ENCODE results near the gene MARCHF6.

The MARCHF6 gene

DNA sequence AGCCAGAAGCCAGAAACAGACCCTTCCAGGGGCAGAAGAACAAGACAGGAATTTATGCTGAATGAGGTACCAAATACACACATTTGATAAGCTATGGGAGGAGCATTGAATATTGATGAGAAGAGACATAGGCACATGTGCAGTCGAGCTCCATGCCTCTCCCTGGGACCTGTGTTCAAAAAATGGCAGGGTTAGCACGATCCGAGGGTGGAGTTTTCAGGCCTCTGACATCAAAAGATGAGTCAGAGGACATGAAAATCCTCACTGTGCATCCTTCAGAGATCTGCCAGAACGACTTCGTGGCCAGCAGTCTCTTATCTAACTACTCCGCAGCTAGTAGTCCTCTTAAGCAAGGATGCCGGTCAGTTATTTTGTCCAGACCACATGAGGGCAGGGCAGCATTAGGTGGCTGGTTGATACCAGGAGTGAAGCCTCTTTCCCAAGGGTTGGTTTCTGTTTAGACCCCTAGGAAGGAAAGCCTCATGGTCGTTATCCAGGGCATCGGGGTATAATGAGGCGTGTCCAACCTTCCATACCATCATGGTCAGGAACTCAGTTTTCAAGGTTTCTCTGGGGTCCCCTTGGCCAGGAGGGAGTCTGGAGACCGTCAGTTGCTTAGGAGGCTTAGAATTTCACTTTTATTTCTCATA, 34.2 kb upstream of the MARCHF6 start:
- TF ChIP-seq POLR2AphosphoS5 (IDR thresholded peaks at IDR 0.05; ENCODE audit: low read depth, low read length) (no peak), TAF1 (IDR thresholded peaks at IDR 0.05; ENCODE audit: borderline replicate concordance, insufficient read depth, low read length) (no peak), FOXP2 (optimal IDR thresholded peaks at IDR 0.05; ENCODE audit: borderline replicate concordance, extremely low read depth, extremely low read length, insufficient read depth) (no peak), SIN3A (IDR thresholded peaks at IDR 0.05; ENCODE audit: borderline replicate concordance, insufficient read depth, low read length) (no peak)
- TF ChIP-seq, protein P1, sequence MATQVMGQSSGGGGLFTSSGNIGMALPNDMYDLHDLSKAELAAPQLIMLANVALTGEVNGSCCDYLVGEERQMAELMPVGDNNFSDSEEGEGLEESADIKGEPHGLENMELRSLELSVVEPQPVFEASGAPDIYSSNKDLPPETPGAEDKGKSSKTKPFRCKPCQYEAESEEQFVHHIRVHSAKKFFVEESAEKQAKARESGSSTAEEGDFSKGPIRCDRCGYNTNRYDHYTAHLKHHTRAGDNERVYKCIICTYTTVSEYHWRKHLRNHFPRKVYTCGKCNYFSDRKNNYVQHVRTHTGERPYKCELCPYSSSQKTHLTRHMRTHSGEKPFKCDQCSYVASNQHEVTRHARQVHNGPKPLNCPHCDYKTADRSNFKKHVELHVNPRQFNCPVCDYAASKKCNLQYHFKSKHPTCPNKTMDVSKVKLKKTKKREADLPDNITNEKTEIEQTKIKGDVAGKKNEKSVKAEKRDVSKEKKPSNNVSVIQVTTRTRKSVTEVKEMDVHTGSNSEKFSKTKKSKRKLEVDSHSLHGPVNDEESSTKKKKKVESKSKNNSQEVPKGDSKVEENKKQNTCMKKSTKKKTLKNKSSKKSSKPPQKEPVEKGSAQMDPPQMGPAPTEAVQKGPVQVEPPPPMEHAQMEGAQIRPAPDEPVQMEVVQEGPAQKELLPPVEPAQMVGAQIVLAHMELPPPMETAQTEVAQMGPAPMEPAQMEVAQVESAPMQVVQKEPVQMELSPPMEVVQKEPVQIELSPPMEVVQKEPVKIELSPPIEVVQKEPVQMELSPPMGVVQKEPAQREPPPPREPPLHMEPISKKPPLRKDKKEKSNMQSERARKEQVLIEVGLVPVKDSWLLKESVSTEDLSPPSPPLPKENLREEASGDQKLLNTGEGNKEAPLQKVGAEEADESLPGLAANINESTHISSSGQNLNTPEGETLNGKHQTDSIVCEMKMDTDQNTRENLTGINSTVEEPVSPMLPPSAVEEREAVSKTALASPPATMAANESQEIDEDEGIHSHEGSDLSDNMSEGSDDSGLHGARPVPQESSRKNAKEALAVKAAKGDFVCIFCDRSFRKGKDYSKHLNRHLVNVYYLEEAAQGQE (IDR thresholded peaks at IDR 0.05; ENCODE audit: insufficient read depth in 1 of 2, low read depth in 2 of 2, low read length in 2 of 2) = no peak

- no peak for TF ChIP-seq FOXP2 (optimal IDR thresholded peaks at IDR 0.05; ENCODE audit: borderline replicate concordance, extremely low read depth, extremely low read length, insufficient read depth)
- no peak for TF ChIP-seq TAF1 (IDR thresholded peaks at IDR 0.05; ENCODE audit: borderline replicate concordance, insufficient read depth, low read length)
- no peak for TF ChIP-seq SIN3A (IDR thresholded peaks at IDR 0.05; ENCODE audit: borderline replicate concordance, insufficient read depth, low read length)
- TF ChIP-seq, protein P1 (IDR thresholded peaks at IDR 0.05; ENCODE audit: insufficient read depth in 1 of 2, low read depth in 2 of 2, low read length in 2 of 2) = no peak
- TF ChIP-seq POLR2AphosphoS5 (IDR thresholded peaks at IDR 0.05; ENCODE audit: low read depth, low read length) = no peak
These were observed 32.7 kb upstream of the MARCHF6 start for GRCh38 chr5:10320793-10321192.

GRCh38 chr5:10321882-10322281, 31.6 kb upstream of the MARCHF6 start:
- TF ChIP-seq SIN3A (IDR thresholded peaks at IDR 0.05; ENCODE audit: borderline replicate concordance, insufficient read depth, low read length) (no peak), TAF1 (IDR thresholded peaks at IDR 0.05; ENCODE audit: borderline replicate concordance, insufficient read depth, low read length) (no peak), FOXP2 (optimal IDR thresholded peaks at IDR 0.05; ENCODE audit: borderline replicate concordance, extremely low read depth, extremely low read length, insufficient read depth) (no peak), POLR2AphosphoS5 (IDR thresholded peaks at IDR 0.05; ENCODE audit: low read depth, low read length) (no peak)
- TF ChIP-seq, protein P1 (IDR thresholded peaks at IDR 0.05; ENCODE audit: insufficient read depth in 1 of 2, low read depth in 2 of 2, low read length in 2 of 2) = no peak

GRCh38 chr5:10323588-10324488, 29.7 kb upstream of the MARCHF6 start:
- no peak for TF ChIP-seq SIN3A (IDR thresholded peaks at IDR 0.05; ENCODE audit: borderline replicate concordance, insufficient read depth, low read length)
- TF ChIP-seq TAF1 (IDR thresholded peaks at IDR 0.05; ENCODE audit: borderline replicate concordance, insufficient read depth, low read length) = no peak
- TF ChIP-seq POLR2AphosphoS5 (IDR thresholded peaks at IDR 0.05; ENCODE audit: low read depth, low read length) = no peak
- TF ChIP-seq, protein P1 (IDR thresholded peaks at IDR 0.05; ENCODE audit: insufficient read depth in 1 of 2, low read depth in 2 of 2, low read length in 2 of 2) = no peak
- TF ChIP-seq FOXP2 (optimal IDR thresholded peaks at IDR 0.05; ENCODE audit: borderline replicate concordance, extremely low read depth, extremely low read length, insufficient read depth) = no peak
